H9 (cell line): Measurements from ENCODE around the gene STAG2. TPM values are rescaled to one million over a fixed set of nuclear protein-coding genes. Genes with fewer than 3 reads are reported as not detected.

Source experiments
- DNase-seq: peaks from one replicate; pipeline ENCODE4 v3.0.0-alpha.2; 2017
- H2AFZ ChIP-seq: one replicate; pipeline ENCODE4 v1.6.1; 2013; ENCODE audit warnings: mild to moderate bottlenecking, low read length, control low read depth, moderate library complexity
- H2AK5ac ChIP-seq: 2 replicates; pipeline ENCODE4 v1.6.1; 2013; ENCODE audit warnings: low read length, control low read depth, mixed read lengths; ENCODE audit not compliant: insufficient read length
- H2BK120ac ChIP-seq: one replicate; pipeline ENCODE4 v1.6.1; 2013; ENCODE audit warnings: low read depth, mild to moderate bottlenecking, low read length, control low read depth, inconsistent platforms; ENCODE audit not compliant: poor library complexity, severe bottlenecking
- H2BK12ac ChIP-seq: 2 replicates; pipeline ENCODE4 v1.6.1; 2013; ENCODE audit warnings: low read length, control low read depth, mixed read lengths, low read depth; ENCODE audit not compliant: insufficient read length
- H2BK15ac ChIP-seq: 2 replicates; pipeline ENCODE4 v1.6.1; 2013; ENCODE audit warnings: low read depth, low read length, control low read depth
- H2BK20ac ChIP-seq: one replicate; pipeline ENCODE4 v1.6.1; 2013; ENCODE audit warnings: low read depth, mild to moderate bottlenecking, low read length, control low read depth, inconsistent platforms; ENCODE audit not compliant: poor library complexity, severe bottlenecking
- H2BK5ac ChIP-seq: 2 replicates; pipeline ENCODE4 v1.6.1; 2013; ENCODE audit warnings: low read length, control low read depth, mixed read lengths; ENCODE audit not compliant: insufficient read length
- H3K14ac ChIP-seq: 2 replicates; pipeline ENCODE4 v1.6.1; 2013; ENCODE audit warnings: low read length, control low read depth; ENCODE audit not compliant: insufficient read depth
- H3K18ac ChIP-seq: 2 replicates; pipeline ENCODE4 v1.6.1; 2013; ENCODE audit warnings: low read depth, mild to moderate bottlenecking, mixed read lengths, low read length, control low read depth; ENCODE audit not compliant: insufficient read length
- H3K23ac ChIP-seq: 2 replicates; pipeline ENCODE4 v1.6.1; 2013; ENCODE audit warnings: low read length, control low read depth, mixed read lengths, low read depth; ENCODE audit not compliant: insufficient read length
- H3K23me2 ChIP-seq: 2 replicates; pipeline ENCODE4 v1.6.1; 2013; ENCODE audit warnings: low read depth, mild to moderate bottlenecking, mixed read lengths, low read length, control low read depth; ENCODE audit not compliant: insufficient read length, poor library complexity, severe bottlenecking
- H3K27ac ChIP-seq: 2 replicates; pipeline ENCODE4 v1.5.1; 2013; ENCODE audit warnings: low read length, control low read depth, mixed read lengths, low read depth; ENCODE audit not compliant: insufficient read length
- H3K27me3 ChIP-seq: 2 replicates; pipeline ENCODE4 v1.6.1; 2013; ENCODE audit warnings: low read length, control low read depth, inconsistent platforms; ENCODE audit not compliant: insufficient read depth
- H3K4ac ChIP-seq: 2 replicates; pipeline ENCODE4 v1.6.1; 2013; ENCODE audit warnings: low read depth, mild to moderate bottlenecking, control low read depth, inconsistent platforms, low read length, moderate library complexity
- H3K4me1 ChIP-seq: 2 replicates; pipeline ENCODE4 v1.6.1; 2013; ENCODE audit warnings: low read length, control low read depth, inconsistent platforms; ENCODE audit not compliant: insufficient read depth
- H3K4me2 ChIP-seq: 2 replicates; pipeline ENCODE4 v1.6.1; 2013; ENCODE audit warnings: low read length, control low read depth, mixed read lengths; ENCODE audit not compliant: insufficient read length, insufficient read depth
- H3K56ac ChIP-seq: 2 replicates; pipeline ENCODE4 v1.6.1; 2013; ENCODE audit warnings: low read depth, mild to moderate bottlenecking, mixed read lengths, low read length, control low read depth; ENCODE audit not compliant: insufficient read length
- H3K79me1 ChIP-seq: 2 replicates; pipeline ENCODE4 v1.6.1; 2013; ENCODE audit warnings: low read depth, mild to moderate bottlenecking, moderate library complexity, low read length, control low read depth, inconsistent platforms; ENCODE audit not compliant: insufficient read depth, poor library complexity, severe bottlenecking
- H3K79me2 ChIP-seq: 2 replicates; pipeline ENCODE4 v1.6.1; 2013; ENCODE audit warnings: low read length, control low read depth, inconsistent platforms; ENCODE audit not compliant: insufficient read depth
- H3K9ac ChIP-seq: 2 replicates; pipeline ENCODE4 v1.6.1; 2013; ENCODE audit warnings: low read length, control low read depth, mixed read lengths; ENCODE audit not compliant: insufficient read length; ENCODE audit errors: extremely low read depth
- H3K9me3 ChIP-seq: one replicate; pipeline ENCODE4 v1.6.1; 2013; ENCODE audit warnings: low read depth, low read length, inconsistent platforms; ENCODE audit not compliant: control insufficient read depth
- H3T11ph ChIP-seq: one replicate; pipeline ENCODE4 v1.6.1; 2013; ENCODE audit warnings: mild to moderate bottlenecking, low read length, control low read depth, inconsistent platforms
- H4K20me1 ChIP-seq: one replicate; pipeline ENCODE4 v1.6.1; 2013; ENCODE audit not compliant: control insufficient read depth, insufficient read length, insufficient read depth
- H4K5ac ChIP-seq: 2 replicates; pipeline ENCODE4 v1.6.1; 2013; ENCODE audit warnings: low read depth, mild to moderate bottlenecking, mixed read lengths, low read length, control low read depth; ENCODE audit not compliant: insufficient read length
- H4K8ac ChIP-seq: replicated peaks from 2 replicates; pipeline ENCODE4 v1.6.1; 2013; ENCODE audit warnings: low read length, control low read depth, mixed read lengths, low read depth; ENCODE audit not compliant: insufficient read length
- H4K91ac ChIP-seq: 2 replicates; pipeline ENCODE4 v1.6.1; 2013; ENCODE audit warnings: low read depth, mild to moderate bottlenecking, moderate library complexity, mixed read lengths, low read length, control low read depth; ENCODE audit not compliant: insufficient read length
- H3K27ac Mint-ChIP-seq, 3 experiments: 2 replicates in 2 of 3; 3 replicates in 1 of 3; pipeline ENCODE4 v1.8.0; 2020 to 2021; ENCODE audit warnings: mixed read lengths in 3 of 3, mild to moderate bottlenecking in 1 of 3, moderate library complexity in 1 of 3
- H3K27me3 Mint-ChIP-seq: 2 replicates; pipeline ENCODE4 v1.8.0; 2021; ENCODE audit warnings: low read depth, mild to moderate bottlenecking, moderate library complexity, mixed read lengths
- H3K36me3 Mint-ChIP-seq, 3 experiments: 2 replicates in 2 of 3; 3 replicates in 1 of 3; pipeline ENCODE4 v1.8.0; 2020 to 2021; ENCODE audit warnings: low read depth in 3 of 3, mixed read lengths in 3 of 3; ENCODE audit not compliant: insufficient read depth in 1 of 3
- H3K4me1 Mint-ChIP-seq, 2 experiments: 2 replicates each; pipeline ENCODE4 v1.8.0; 2020; ENCODE audit warnings: mixed read lengths in 2 of 2
- H3K4me3 Mint-ChIP-seq, 2 experiments: 2 replicates in 1 of 2; 3 replicates in 1 of 2; pipeline ENCODE4 v1.8.0; 2020 to 2021; ENCODE audit warnings: mild to moderate bottlenecking in 2 of 2, mixed read lengths in 2 of 2, moderate library complexity in 1 of 2
- H3K9me3 Mint-ChIP-seq, 2 experiments: 2 replicates in 1 of 2; 3 replicates in 1 of 2; pipeline ENCODE4 v1.8.0; 2020; ENCODE audit warnings: mild to moderate bottlenecking in 2 of 2, mixed read lengths in 2 of 2, moderate library complexity in 1 of 2
- WGBS: extraction: QIAGEN DNeasy Blood & Tissue Kit; methylation state at CpG from one replicate; pipeline ENCODE4 v1.1.7; 2013; ENCODE audit warnings: missing lambda C conversion rate, low lambda C conversion rate, mixed read lengths; ENCODE audit not compliant: insufficient read length; ENCODE audit errors: extremely low coverage; 5-methylcytosine and 5-hydroxymethylcytosine counted together
- total RNA-seq: library from RNA; stranded (reverse); gene quantifications from 2 replicates; pipeline ENCODE4 v1.2.1, GENCODE V29; 2021
- TF ChIP-seq, protein P1 (sequence below): fragments of 200-600 bp; sonication (generic); conservative IDR thresholded peaks from 3 replicates; pipeline ENCODE4 v1.8.0; 2021; ENCODE audit warnings: antibody characterized with exemption, mild to moderate bottlenecking

STAG2 gene
- total RNA-seq, 1 experiment from 2014 or later: 81.6 TPM

DNA sequence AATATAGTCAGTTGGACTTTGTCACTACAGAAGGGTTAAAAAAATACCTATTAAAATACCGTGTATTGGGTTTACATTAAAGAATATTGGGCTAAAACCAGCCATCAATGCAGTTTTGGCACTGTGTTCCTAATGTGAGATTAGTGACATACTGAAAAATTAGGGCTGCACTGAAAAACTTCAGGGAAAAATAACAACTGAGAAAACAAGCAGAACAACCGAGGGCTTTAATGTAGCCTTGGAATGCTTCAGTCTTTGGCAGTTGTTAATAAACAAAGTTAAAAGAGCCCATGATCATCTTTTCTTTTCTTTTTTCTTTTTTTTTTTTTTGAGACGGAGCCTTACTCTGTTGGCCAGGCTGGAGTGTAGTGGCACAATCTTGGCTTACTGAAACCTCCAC, 12.4 kb downstream of the STAG2 start:
- Histone ChIP-seq H3K9me3 (peaks cover 6% of the 10 kb centered on the region), H3K23me2 (no peaks in the 10 kb centered on the region), H3K23ac (no peak overlapping the region), H3K18ac (no peak overlapping the region), H3K4me2 (no peak overlapping the region), H2BK12ac (no peak overlapping the region), H3K4ac (no peak overlapping the region), H3K27me3 (no peaks in the 10 kb centered on the region), H3K56ac (no peak overlapping the region), H2AFZ (no peak overlapping the region), H4K20me1 (no peaks in the 10 kb centered on the region), H4K8ac (no peak overlapping the region), H3T11ph (no peak overlapping the region), H2BK5ac (no peak overlapping the region), H2BK20ac (no peak overlapping the region), H3K4me1 (no peaks in the 10 kb centered on the region), H3K9ac (no peak overlapping the region), H2AK5ac (no peak overlapping the region), H3K27ac (no peak overlapping the region), H3K79me2 (peaks cover 21% of the 10 kb centered on the region; the same call in 1 of the 2 replicates), H3K14ac (no peak overlapping the region), H4K5ac (no peak overlapping the region), H2BK120ac (no peak overlapping the region), H4K91ac (no peak overlapping the region), H3K79me1 (no peaks in the 10 kb centered on the region), H2BK15ac (no peak overlapping the region)
- Mint-ChIP-seq H3K27ac (no peak overlapping the region), H3K36me3 (peaks cover 1 to 10% (median 7%) of the 10 kb centered on the region in 3 experiments; a peak in 2 of 7 replicates), H3K4me3 (no peak overlapping the region), H3K27me3 (no peaks in the 10 kb centered on the region; the same call in 1 of the 2 replicates), H3K4me1 (peaks cover 5 to 19% of the 10 kb centered on the region in 2 experiments; a peak in 3 of 4 replicates), H3K9me3 (peaks cover 0 to 42% of the 10 kb centered on the region in 2 experiments; a peak in 3 of 5 replicates)
- TF ChIP-seq, protein P1, sequence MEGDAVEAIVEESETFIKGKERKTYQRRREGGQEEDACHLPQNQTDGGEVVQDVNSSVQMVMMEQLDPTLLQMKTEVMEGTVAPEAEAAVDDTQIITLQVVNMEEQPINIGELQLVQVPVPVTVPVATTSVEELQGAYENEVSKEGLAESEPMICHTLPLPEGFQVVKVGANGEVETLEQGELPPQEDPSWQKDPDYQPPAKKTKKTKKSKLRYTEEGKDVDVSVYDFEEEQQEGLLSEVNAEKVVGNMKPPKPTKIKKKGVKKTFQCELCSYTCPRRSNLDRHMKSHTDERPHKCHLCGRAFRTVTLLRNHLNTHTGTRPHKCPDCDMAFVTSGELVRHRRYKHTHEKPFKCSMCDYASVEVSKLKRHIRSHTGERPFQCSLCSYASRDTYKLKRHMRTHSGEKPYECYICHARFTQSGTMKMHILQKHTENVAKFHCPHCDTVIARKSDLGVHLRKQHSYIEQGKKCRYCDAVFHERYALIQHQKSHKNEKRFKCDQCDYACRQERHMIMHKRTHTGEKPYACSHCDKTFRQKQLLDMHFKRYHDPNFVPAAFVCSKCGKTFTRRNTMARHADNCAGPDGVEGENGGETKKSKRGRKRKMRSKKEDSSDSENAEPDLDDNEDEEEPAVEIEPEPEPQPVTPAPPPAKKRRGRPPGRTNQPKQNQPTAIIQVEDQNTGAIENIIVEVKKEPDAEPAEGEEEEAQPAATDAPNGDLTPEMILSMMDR: no peak
- no peak for DNase-seq
- no CpG with 5 or more reads among the region's 3 CpGs for WGBS
